ENCODE results near the gene MED16.

GRCh38 chr19:892894-893689 is at the start of gene MED16, which contains the start of gene RNU6-9:
- TF ChIP-seq CTCF (IDR thresholded peaks at IDR 0.05): no peak
- peak; percentile 79 to 83 for TF ChIP-seq POLR2AphosphoS5 (IDR thresholded peaks at IDR 0.05)
- TF ChIP-seq POLR2A (IDR thresholded peaks at IDR 0.05; ENCODE audit: low read depth): no peak
